A549 (cell line): Measurements from ENCODE around the gene CUL9.

Experiments
- CTCF ChIP-seq: fragments of >200 bp; sonication (Bioruptor Twin); formaldehyde crosslinking; IDR thresholded peaks from 3 replicates; pipeline ENCODE4 v1.5.1; 2016
- MAFK ChIP-seq: fragments of 450-650 bp; IDR thresholded peaks from 2 replicates; pipeline ENCODE4 v1.6.1; 2014; ENCODE audit not compliant: partially characterized antibody
- PBX3 ChIP-seq: IDR thresholded peaks from 2 replicates; pipeline ENCODE4 v1.6.1; 2012
- RFX5 ChIP-seq: fragments of 450-650 bp; IDR thresholded peaks from 2 replicates; pipeline ENCODE4 v1.7.1; 2014; ENCODE audit warnings: antibody characterized with exemption, mild to moderate bottlenecking, moderate library complexity
- USF2 ChIP-seq: fragments of 450-650 bp; IDR thresholded peaks from 2 replicates; pipeline ENCODE4 v1.6.1; 2014; ENCODE audit warnings: antibody characterized with exemption

- TF ChIP-seq RFX5 (no peak), CTCF (no peak), PBX3 (no peak), MAFK (no peak), USF2 (no peak)
Measured at GRCh38 chr6:43193929-43194328, 11.9 kb downstream of the CUL9 start.
